Measurements from ENCODE around the gene SPATA9. TPM values are rescaled to one million over a fixed set of nuclear protein-coding genes. Genes with fewer than 3 reads are reported as not detected.
A peak's percentile ranks its signal among the peaks of the same experiment; 100 is the strongest.

The SPATA9 gene, protein sequence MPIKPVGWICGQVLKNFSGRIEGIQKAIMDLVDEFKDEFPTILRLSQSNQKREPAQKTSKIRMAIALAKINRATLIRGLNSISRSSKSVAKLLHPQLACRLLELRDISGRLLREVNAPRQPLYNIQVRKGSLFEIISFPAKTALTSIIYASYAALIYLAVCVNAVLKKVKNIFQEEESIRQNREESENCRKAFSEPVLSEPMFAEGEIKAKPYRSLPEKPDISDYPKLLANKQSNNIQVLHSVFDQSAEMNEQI
- total RNA-seq, result not detected

DNA sequence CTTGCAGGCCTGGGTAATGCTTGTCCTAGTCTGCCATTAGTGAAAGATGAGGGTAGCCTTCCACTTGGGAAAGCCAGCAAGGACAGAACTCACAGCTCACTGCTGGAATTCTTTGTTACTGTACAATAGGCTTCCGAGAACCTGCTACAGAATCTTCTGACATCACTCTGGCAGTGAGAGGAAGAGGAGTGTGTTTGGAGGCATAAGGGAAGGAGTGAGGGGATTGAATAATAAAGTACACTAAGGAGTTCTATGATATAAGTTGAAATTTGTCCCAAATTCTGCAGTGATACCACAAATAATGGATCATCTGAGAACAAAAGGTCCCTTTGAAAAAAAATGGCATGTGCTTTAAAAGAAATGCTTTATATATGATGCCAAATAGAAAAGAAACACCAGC lies at the start of gene SPATA9:
Gene SPATA9, minus strand, starts transcription at position 101 of the 400 bp plus-strand sequence. CDS start 137 bp downstream, outside the sequence.
- H3K36me3 Mint-ChIP-seq (ENCODE audit: insufficient read depth), result peaks cover 2% of the 10 kb centered on the region
- ATAC-seq, result no peak
- no peak within 1 kb of the TSS for H3K4me3 Mint-ChIP-seq
- DNase-seq, result no peak
- no peaks in the 10 kb centered on the region for H3K4me1 Mint-ChIP-seq (ENCODE audit: low read depth)
- no peaks in the 10 kb centered on the region for H3K9me3 Mint-ChIP-seq
- peaks cover 8% of the 10 kb centered on the region for H3K27me3 Mint-ChIP-seq (ENCODE audit: low read depth)

- ATAC-seq (peak in 1 of 2 donors; percentile 63), DNase-seq (peak; percentile 10)
- Mint-ChIP-seq H3K27me3 (ENCODE audit: low read depth) (peaks cover 42% of the 10 kb centered on the region), H3K4me3 (peak overlapping the region; percentile 80), H3K9me3 (no peaks in the 10 kb centered on the region), H3K4me1 (ENCODE audit: low read depth) (peaks cover 30% of the 10 kb centered on the region), H3K36me3 (ENCODE audit: insufficient read depth) (no peaks in the 10 kb centered on the region)
Observed at GRCh38 chr5:95731571-95732554, 49.1 kb upstream of the SPATA9 start.

- H3K4me3 Mint-ChIP-seq, result peak within 1 kb of the TSS; percentile 80
- DNase-seq, result peak; percentile 32
- peaks cover 42% of the 10 kb centered on the region for H3K27me3 Mint-ChIP-seq (ENCODE audit: low read depth)
- peaks cover 30% of the 10 kb centered on the region for H3K4me1 Mint-ChIP-seq (ENCODE audit: low read depth)
- H3K9me3 Mint-ChIP-seq, result no peaks in the 10 kb centered on the region
- H3K36me3 Mint-ChIP-seq (ENCODE audit: insufficient read depth), result no peaks in the 10 kb centered on the region
- peak; percentile 72 to 75 for ATAC-seq
Observed at GRCh38 chr5:95730730-95731570, 48.2 kb upstream of the SPATA9 start, which contains the start of gene RHOBTB3. RHOBTB3 (plus strand) TSS chr5:95731336; CDS start chr5:95731683, 347 bp downstream.

DNA sequence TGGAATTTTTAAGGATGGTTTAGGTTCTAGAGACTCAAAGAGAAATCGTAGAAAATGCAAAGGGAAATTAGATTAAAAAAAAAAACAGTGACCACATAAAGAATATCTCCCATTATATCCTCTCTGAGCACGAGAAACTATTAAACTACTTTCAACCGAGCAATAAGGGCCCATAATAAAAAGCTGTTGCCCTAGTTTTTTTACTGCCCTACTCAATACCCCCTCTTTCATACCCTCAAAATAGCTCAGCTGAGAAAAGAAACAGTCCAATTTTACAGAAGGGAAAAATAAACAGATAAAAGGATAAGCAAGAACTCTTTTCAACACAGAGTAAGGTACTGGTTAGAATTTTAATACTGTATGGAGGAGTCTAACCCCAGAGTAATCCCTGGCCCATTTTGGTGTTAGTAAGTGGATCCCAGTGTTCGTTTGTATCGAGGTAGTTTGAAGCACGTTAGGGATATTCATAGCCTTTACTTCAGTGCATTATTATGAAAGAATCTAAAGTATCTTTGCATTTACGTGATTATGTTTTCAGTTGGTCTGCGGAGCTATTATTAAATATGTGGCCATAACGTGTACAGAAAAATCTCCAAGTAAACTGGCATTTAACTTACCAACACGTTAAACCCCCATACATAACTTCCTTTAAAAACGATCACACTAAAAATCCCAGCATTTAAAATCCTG lies 47.4 kb upstream of the SPATA9 start:
- peaks cover 30% of the 10 kb centered on the region for H3K4me1 Mint-ChIP-seq (ENCODE audit: low read depth)
- no peaks in the 10 kb centered on the region for H3K36me3 Mint-ChIP-seq (ENCODE audit: insufficient read depth)
- peak overlapping the region; percentile 76 for H3K4me3 Mint-ChIP-seq
- H3K9me3 Mint-ChIP-seq, result no peaks in the 10 kb centered on the region
- H3K27me3 Mint-ChIP-seq (ENCODE audit: low read depth), result peaks cover 39% of the 10 kb centered on the region
- no peak for ATAC-seq
- no peak for DNase-seq

DNA sequence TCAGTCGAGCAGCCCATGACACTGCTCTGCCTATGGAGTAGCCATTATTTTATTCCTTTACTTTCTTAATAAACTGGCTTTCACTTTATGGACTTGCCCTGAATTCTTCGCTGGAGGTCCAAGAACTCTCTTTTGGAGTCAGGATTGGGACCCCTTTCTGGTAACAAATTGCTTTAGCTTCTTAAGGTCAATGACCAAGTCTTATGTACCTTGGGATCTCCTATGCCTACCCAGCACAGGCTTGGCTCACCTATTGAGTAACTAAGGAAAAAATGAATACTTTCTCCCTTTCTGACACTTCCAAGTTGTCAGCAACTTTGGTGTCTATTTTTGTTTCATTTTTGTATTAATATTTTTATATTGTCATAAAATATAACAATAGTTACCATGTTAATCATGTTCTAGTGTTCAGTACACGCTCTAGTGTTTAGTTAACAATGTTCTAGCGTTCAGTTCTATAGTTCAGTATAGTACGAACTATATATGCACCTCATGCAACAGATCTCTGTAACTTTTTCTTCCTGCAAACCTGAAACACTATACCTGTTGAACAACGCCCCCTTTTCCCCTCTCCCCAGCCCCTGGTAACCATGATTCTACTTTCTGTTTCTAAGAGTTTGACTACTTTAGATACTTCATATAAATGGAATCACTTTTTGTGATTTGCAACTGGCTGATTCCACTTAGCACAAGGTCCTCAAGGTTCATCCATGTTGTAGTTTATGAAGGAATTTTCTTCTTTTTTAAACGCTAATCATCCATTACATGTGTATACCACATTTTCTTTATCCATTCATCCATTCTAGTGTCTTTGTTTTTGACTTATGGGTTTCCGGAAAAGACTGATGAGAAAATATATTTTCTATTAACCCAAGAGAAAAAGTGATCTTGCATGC lies 46.6 kb upstream of the SPATA9 start:
- DNase-seq (no peak), ATAC-seq (no peak)
- no peaks in the 10 kb centered on the region for H3K36me3 Mint-ChIP-seq (ENCODE audit: insufficient read depth)
- H3K4me1 Mint-ChIP-seq (ENCODE audit: low read depth), result peaks cover 30% of the 10 kb centered on the region
- H3K9me3 Mint-ChIP-seq, result no peaks in the 10 kb centered on the region
- H3K27me3 Mint-ChIP-seq (ENCODE audit: low read depth), result peaks cover 31% of the 10 kb centered on the region
- peak overlapping the region; percentile 76 for H3K4me3 Mint-ChIP-seq

- Mint-ChIP-seq H3K4me1 (ENCODE audit: low read depth) (peaks cover 31% of the 10 kb centered on the region), H3K9me3 (no peaks in the 10 kb centered on the region), H3K27me3 (ENCODE audit: low read depth) (peaks cover 29% of the 10 kb centered on the region), H3K4me3 (no peak overlapping the region), H3K36me3 (ENCODE audit: insufficient read depth) (no peaks in the 10 kb centered on the region)
- ATAC-seq, result peak in 1 of 2 donors; percentile 39
- no peak for DNase-seq
Observed at GRCh38 chr5:95728494-95729114, 45.8 kb upstream of the SPATA9 start.

DNA sequence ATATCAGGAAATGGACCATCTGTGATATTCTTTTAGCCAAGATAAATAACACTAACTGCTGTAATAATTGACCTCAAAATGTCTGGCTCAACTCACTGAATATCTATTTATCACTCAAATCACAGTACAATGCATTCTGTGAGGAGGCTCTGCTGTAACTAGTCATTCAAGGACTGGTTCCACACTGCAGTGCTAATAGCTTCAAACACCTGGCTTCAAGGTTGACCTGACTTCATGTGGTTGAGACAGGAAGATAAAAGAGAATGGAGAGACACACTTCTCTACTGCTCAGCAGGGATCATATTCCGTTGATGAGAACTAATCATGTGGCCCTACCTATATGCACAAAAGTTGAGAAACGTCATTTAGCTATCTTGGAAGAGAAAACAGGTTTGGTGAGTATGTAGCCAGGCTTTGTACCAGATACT lies 45.0 kb upstream of the SPATA9 start:
- no peaks in the 10 kb centered on the region for H3K36me3 Mint-ChIP-seq (ENCODE audit: insufficient read depth)
- DNase-seq (no peak), ATAC-seq (no peak)
- H3K4me1 Mint-ChIP-seq (ENCODE audit: low read depth), result peaks cover 31% of the 10 kb centered on the region
- H3K9me3 Mint-ChIP-seq, result no peaks in the 10 kb centered on the region
- H3K4me3 Mint-ChIP-seq, result no peak overlapping the region
- peaks cover 21% of the 10 kb centered on the region for H3K27me3 Mint-ChIP-seq (ENCODE audit: low read depth)

DNA sequence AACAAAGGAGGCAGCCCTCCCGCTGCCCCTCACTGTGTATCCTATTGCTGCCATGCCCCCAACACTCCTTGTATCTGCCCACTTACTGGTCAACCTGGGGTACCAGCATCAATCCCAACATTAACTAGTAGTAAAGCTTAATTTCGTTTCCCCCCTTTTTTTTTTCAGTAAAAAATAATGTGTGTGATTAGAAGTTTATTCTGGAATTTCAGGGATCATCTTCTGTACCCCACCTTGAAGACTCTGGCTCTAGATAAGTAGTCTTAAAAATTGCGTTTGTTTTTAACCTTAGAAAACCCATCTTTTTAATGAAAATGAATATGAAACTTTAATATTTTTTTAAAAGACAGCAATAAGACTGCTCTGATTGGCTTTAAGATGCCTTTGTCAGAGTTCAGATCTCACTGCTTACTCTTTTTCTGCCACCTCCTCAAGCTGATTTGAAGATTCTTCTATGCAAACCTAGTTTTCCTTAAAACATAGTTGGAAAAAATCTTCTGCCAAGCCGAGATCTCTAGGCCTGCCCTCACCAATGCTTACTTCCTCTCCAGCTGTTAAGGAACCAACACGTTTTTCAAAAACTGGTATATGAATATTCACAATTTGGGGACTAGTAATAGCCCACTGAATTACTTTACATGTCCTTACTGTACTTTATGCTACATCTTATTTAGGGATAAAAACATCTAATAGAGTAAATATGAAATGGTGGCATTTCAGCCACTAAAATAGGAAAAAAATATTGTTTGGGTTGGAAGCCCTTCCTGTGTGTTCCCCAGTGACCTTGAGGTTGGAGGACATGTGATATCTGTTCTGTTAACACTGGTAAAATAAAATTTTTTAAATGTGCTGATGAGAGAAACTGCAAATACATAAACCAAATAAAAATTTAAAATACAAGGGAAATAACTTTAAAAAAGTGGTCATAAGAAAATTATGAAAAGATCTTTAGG lies 44.3 kb upstream of the SPATA9 start:
- Mint-ChIP-seq H3K4me3 (no peak overlapping the region), H3K9me3 (no peaks in the 10 kb centered on the region), H3K36me3 (ENCODE audit: insufficient read depth) (no peaks in the 10 kb centered on the region), H3K27me3 (ENCODE audit: low read depth) (peaks cover 16% of the 10 kb centered on the region), H3K4me1 (ENCODE audit: low read depth) (peaks cover 28% of the 10 kb centered on the region)
- no peak for DNase-seq
- ATAC-seq, result no peak

DNA sequence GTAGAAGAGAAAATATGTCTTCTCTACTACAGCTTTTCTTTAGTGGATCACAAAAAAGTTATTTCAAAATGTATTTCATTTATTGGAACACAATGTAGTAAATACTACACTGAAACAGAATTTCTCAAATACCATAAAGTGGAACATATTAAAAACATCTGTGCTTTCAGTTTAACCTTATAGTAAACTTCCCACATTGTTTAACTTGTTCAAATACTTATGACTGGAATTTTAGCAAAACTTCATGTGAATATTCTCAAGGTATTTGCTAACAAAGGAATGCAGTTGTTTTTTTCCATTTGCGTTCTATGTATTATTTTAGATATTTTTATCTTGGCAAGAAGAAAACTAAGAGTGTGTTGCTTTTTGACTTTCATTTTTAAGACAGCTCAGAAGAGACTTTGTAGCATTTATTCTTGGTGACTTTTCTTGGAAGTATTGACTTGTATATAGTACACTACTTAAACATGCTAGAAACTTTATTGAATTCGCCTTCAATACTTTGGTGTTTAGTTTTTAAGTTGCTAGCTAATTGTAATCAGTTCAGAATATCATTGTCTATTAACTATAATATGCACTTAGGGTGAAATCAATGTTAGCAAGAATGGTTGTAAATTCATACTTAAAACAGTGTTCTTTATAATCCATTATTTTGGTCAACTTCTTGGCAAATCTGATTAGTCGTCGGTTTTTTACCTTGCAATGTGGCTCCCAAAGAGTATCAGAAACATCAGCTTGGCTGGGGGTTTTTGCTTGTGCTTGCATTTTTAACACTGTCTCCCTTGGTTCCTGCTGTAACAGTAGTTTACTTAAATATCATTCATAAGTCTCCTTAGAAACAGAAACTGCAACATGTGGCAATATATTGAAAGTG lies 43.4 kb upstream of the SPATA9 start:
- DNase-seq (no peak), ATAC-seq (no peak)
- no peak overlapping the region for H3K4me3 Mint-ChIP-seq
- H3K36me3 Mint-ChIP-seq (ENCODE audit: insufficient read depth), result no peaks in the 10 kb centered on the region
- peaks cover 11% of the 10 kb centered on the region for H3K27me3 Mint-ChIP-seq (ENCODE audit: low read depth)
- H3K9me3 Mint-ChIP-seq, result no peaks in the 10 kb centered on the region
- peaks cover 25% of the 10 kb centered on the region for H3K4me1 Mint-ChIP-seq (ENCODE audit: low read depth)

GRCh38 chr5:95725071-95725820 lies 42.5 kb upstream of the SPATA9 start:
- DNase-seq (no peak), ATAC-seq (no peak)
- Mint-ChIP-seq H3K4me3 (no peak overlapping the region), H3K4me1 (ENCODE audit: low read depth) (peaks cover 19% of the 10 kb centered on the region), H3K9me3 (no peaks in the 10 kb centered on the region), H3K36me3 (ENCODE audit: insufficient read depth) (no peaks in the 10 kb centered on the region), H3K27me3 (ENCODE audit: low read depth) (peaks cover 6% of the 10 kb centered on the region)
